Fibroblast of skin of left biceps (primary cell): ENCODE data around the gene TTC34.
"Not testable (repeated sequence)": the region's sequence is repeated elsewhere in the genome, so short reads cannot be mapped to it uniquely, and the experiment has no call there.

ENCODE experiments used
- DNase-seq, 2 experiments: peaks; one replicate each; pipeline ENCODE4 v3.0.0-alpha.2; 2013; ENCODE audit warnings: low read depth in 2 of 2

The TTC34 gene

GRCh38 chr1:2628191-2628932 lies 173.1 kb downstream of the TTC34 start:
- no peak for DNase-seq

- DNase-seq, result no peak
Observed at GRCh38 chr1:2627746-2628145, 173.7 kb downstream of the TTC34 start.

- not testable (repeated sequence) for DNase-seq
Observed at GRCh38 chr1:2625748-2626147, 175.7 kb downstream of the TTC34 start.

- no peak for DNase-seq
Observed at GRCh38 chr1:2625311-2625710, 176.2 kb downstream of the TTC34 start.

- no peak for DNase-seq
Observed at GRCh38 chr1:2624735-2625300, 176.7 kb downstream of the TTC34 start.

GRCh38 chr1:2623571-2624337 lies 177.7 kb downstream of the TTC34 start:
- no peak for DNase-seq

- no peak for DNase-seq
Observed at GRCh38 chr1:2617971-2618470, 183.5 kb downstream of the TTC34 start.

GRCh38 chr1:2614145-2614544 lies 187.3 kb downstream of the TTC34 start:
- no peak for DNase-seq

GRCh38 chr1:2612591-2613365 lies 188.7 kb downstream of the TTC34 start:
- DNase-seq, result no peak

GRCh38 chr1:2611621-2612437 lies 189.7 kb downstream of the TTC34 start:
- no peak for DNase-seq

GRCh38 chr1:2611031-2611501 lies 190.4 kb downstream of the TTC34 start:
- DNase-seq, result no peak

- DNase-seq, result no peak
Observed at GRCh38 chr1:2610036-2610959, 191.2 kb downstream of the TTC34 start.

- DNase-seq, result no peak
Observed at GRCh38 chr1:2609319-2610035, 192.0 kb downstream of the TTC34 start.

GRCh38 chr1:2607641-2608091 lies 193.8 kb downstream of the TTC34 start:
- DNase-seq, result no peak

GRCh38 chr1:2606881-2607621 lies 194.4 kb downstream of the TTC34 start:
- DNase-seq, result no peak

- no peak for DNase-seq
Observed at GRCh38 chr1:2606396-2606880, 195.1 kb downstream of the TTC34 start.

- no peak for DNase-seq
Observed at GRCh38 chr1:2605509-2606395, 195.7 kb downstream of the TTC34 start.
